HG02852 (cell line): ENCODE data around the gene SCN1B.
"Not testable (repeated sequence)": the region's sequence is repeated elsewhere in the genome, so short reads cannot be mapped to it uniquely, and the experiment has no call there.

Experiments
- ATAC-seq: cut with Tn5 transposase; IDR thresholded peaks from one replicate; pipeline ENCODE4 v1.9.1; 2021; ENCODE audit warnings: mild to moderate bottlenecking, moderate library complexity; ENCODE audit not compliant: unreplicated experiment

SCN1B gene

DNA sequence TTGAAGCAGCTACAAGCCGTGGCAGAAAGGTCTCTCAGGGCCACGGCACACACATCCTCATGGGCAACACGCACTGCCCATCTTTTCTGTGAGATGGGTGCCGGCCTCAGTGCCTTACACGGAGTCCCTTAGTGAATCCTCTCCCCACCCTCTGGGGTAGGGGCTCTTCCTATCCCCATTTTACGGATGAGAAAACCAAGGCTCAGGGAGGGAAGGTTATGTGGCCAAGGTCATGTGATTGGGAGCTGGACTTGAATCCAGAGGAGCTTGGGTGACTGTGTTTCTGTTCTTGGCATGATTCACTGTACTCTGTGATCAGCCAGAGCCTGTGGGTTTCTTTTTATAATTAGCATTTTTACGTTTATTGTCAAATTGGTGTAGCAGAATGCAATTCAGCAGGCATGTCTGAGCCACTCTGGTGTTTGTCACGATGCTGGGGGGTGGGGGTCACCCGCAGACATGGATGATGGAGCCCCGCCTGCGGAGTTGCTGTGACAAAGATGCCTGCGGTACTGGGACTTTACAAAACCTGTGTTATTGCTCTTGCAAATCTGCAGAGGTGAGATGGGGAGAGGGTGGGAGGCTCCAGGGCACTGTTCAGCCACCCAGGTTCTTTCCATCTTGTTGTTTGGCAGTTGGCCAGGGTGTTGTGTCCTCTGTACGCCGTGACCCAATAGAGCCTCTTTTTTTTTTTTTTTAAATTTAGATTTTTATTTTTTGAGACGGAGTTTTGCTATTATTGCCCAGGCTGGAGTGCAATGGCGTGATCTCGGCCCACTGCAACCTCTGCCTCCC is 4.5 kb downstream of the SCN1B start:
- ATAC-seq, result no peak

GRCh38 chr19:35037716-35038622 is 7.7 kb downstream of the SCN1B start:
- no peak for ATAC-seq

GRCh38 chr19:35038623-35039512 is 8.6 kb downstream of the SCN1B start:
- no peak for ATAC-seq

DNA sequence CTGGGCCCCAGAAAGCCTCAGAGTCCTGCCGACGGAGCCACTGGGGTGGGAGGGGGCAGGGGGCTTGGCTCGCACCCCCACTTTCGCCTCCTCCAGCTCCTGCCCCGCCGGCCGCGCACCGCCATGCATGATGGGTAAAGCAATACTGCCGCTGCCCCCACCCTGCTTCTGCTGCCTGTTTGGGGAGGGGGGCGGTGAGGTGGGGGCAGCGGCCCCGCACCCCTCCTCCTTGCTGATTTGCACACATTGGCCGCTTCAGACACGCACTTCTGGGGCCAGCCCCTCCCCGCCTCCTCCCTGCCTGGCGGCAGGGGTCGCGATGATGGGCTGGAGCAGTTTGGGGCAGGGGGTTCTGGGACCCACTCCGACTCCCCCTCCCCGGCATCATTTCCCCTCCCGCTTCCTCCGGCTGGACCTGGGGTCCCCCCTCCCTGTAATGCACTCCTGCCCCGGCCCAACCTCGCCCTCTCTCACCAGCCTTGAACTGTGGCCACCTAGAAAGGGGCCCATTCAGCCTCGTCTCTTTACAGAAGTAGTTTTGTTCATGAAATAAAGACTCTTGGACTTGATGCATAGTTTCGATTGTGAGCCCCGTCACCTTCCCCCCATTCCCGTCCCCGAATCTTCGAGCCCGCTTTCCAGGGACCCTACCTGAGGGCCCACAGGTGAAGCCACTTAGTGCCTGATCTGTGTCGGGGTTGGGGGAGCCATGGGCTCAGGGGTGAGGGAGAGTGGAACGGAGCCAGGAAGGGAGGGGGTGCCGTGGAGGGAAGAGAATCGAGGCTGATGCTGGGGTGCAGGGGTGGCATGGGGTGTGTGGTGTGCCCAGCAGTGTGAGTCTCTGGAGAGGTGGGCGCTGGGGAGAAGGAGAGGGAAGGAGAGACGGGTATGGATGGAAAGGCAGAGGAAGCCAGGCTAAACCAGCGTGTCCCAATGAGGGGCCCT is 9.9 kb downstream of the SCN1B start:
- no peak for ATAC-seq

GRCh38 chr19:35040826-35041547 is 10.7 kb downstream of the SCN1B start:
- no peak for ATAC-seq

DNA sequence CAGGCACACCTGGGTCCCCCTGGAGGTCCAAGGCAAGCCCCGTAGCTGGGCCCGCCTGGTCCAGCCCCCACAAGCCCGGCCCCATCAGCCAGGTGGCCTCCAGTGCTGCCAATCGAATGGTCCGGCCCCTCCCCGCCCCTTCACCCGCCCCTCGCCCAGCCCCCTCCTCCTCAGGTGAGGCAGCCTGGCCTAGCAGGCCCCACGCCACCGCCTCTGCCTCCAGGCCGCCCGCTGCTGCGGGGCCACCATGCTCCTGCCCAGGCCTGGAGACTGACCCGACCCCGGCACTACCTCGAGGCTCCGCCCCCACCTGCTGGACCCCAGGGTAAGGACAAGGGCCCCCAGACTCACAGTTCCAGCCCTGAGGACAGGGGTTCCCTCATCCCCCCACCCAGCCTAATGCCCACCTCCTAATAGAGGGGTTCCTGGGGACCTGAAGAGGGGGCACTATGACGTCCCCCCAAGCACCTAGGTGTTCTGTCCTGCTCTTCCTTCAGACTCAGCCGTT is 11.3 kb downstream of the SCN1B start, which contains the start of gene HPN:
Gene HPN, plus strand, starts transcription at position 174 of the 508 bp plus-strand sequence. CDS start 786 bp downstream, outside the sequence.
- ATAC-seq, result no peak

GRCh38 chr19:35042056-35042730 is 11.9 kb downstream of the SCN1B start:
- no peak for ATAC-seq

- no peak for ATAC-seq
Observed at GRCh38 chr19:35042954-35043604, 12.8 kb downstream of the SCN1B start.

DNA sequence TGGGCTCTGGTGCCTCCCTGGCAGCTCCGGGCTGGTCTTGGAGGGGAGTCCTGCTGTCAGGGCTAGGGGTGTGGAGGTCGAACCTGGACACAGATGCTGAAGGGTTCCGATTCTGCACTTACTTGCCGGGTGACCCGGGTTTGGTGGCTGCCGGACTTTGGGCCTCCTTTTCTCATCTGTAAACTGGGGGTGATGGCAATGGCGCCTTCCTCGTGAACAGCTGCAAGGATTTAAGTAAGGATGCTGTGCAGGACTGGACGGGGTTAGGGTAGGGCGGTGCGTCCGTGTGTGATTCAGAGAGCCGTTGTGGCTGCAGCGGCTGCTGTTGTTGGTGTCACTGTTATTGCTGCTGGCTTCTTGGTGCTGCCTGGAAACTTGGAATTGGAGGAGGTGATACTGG is 13.6 kb downstream of the SCN1B start:
- ATAC-seq, result no peak

DNA sequence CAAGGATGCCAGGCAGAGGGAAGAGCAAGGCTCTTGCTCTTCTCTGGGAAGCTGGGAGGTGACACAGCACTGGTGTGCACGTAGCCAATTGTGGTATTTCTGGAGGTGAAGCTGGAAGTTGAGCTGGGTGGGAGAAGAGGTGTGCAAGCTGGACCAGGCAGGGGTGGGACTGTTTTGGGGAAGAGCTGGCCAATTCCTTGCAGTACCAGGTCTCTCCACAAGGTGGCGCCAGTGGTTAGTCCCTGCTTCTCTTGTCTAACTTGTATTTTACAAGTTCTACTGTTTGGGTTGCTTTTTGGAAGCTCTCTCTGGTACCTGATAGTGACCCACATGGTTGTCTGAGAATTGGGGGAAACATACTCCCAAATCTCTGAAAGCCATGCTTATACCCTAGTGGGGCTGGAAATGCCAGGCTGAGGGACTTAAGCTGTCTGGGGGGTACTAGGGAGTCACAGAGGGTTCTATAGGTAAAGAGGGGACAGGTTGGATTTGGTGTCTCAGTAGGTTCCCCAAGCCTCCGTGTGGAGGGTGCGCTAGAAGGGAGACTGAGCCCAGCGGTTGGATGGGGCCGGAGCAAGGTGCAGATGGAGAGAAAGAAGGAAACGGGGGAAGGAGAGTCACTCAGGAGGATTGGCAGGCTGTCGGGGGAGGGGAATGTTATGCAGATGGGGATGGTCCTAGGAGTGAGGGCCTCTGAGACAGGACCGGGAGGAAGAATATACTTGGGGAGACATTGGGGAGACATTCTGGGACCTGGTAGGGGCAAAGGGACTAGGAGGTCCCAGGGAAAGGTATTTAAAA is 14.2 kb downstream of the SCN1B start:
- no peak for ATAC-seq

DNA sequence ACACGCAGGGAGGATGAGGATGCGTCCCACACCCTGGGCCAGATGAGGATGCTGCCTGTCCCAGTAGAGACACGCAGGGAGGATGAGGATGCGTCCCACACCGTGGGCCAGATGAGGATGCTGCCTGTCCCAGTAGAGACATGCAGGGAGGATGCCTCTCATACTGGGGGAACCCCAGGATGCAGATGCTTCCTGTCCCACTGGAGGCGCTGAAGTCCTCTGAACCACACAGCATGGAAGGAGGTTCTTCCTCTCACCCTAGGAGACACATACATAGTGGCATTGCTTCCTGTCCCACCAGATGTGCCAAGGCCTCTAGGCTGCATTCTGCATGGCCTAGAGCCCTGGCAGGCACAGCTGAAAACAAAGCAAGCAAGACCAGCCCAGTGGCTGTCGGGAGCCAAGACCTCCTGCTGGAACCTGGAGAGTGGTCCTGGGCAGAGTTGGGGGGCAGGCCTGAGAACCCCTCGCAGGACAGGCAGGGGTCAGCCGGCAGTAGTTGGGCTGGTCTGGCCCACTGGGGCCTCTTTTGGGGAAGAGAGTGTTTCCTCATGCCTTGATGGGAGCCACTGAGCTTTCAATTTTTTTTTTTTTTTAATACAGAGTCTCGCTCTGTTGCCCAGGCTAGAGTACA is 15.5 kb downstream of the SCN1B start:
- ATAC-seq, result no peak

DNA sequence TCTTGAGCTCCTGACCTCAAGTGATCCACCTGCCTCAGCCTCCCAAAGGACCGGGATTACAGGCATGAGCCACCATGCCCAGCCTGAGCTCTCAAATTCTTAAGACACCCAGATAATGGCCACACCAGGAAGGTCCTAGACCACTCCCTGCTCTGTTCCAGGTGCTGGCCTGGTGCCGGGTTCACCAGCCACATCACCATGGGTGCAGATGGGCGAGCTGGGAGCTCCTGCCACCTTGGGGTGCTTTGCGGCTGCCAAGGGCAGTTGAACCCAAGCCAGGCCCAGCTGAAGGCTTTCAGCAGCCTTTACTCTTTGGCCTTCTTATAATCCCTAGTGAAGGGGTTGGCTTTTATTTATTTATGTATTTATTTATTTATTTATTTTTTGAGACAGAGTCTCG is 16.2 kb downstream of the SCN1B start:
- ATAC-seq, result no peak

DNA sequence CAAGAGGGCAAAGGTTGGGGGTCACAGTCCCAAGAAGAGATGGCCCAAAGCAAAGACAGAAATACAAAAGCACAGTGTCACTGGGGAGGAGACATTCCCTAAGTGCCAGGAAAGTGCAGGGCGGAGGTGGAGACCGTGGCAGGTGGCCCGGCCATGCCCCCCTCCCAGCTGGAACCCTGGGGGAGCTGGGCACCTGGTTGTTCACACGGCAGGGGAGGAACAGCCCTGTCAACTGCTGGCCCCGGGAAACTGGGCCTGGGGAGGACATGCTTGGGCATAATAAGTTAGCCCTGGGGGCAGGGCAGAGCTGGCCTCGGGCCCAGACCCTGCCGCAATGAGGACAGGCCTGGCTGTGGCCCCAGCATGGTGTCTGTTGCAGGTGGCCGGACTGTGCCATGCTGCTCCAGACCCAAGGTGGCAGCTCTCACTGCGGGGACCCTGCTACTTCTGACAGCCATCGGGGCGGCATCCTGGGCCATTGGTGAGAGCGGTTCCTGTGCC is 18.7 kb downstream of the SCN1B start:
- no peak for ATAC-seq

- ATAC-seq, result no peak
Observed at GRCh38 chr19:35049456-35049855, 19.2 kb downstream of the SCN1B start.

DNA sequence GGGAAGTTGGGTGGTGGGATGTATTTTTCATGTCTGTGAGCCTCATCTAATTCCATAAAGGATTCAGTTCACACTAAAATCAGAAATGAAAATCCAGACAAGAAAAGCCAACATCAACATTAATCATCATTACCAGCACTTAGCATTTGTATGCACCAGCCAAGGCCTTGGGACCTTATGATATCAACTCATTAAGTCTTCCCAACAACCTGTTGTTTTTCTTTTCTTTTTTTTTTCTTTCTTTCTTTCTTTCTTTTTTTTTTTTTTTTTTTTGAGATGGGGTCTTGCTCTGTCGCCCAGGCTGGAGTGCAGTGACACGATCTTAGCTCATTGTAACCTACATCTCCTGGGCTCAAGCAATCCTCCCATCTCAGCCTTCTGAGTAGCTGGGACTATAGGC is 20.4 kb downstream of the SCN1B start:
- ATAC-seq, result not testable (repeated sequence)

DNA sequence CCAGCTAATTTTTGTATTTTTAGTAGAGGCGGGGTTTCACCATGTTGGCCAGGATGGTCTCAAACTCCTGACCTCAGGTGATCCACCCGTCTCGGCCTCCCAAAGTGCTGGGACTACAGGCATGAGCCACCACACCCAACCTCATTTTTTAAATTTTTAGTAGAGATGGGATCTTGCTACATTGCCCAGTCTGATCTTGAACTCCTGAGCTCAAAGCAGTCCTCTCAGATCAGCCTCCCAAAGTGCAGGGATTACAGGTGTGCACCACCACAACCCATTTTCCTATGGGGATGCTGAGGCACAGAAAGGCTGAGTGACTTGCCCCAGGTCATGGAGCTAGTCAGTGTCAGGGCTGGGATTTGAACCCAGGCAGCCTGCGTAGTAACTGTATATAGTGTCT is 21.0 kb downstream of the SCN1B start:
- not testable (repeated sequence) for ATAC-seq
